22Rv1 (cell line): ENCODE data around the gene SORCS2.

Experiments
- CTCF ChIP-seq: fragments of 450-650 bp; IDR thresholded peaks from 2 replicates; pipeline ENCODE4 v1.5.1; 2017; ENCODE audit warnings: mild to moderate bottlenecking
- ZFX ChIP-seq: fragments of 450-650 bp; IDR thresholded peaks from 2 replicates; pipeline ENCODE4 v1.6.1; 2017; ENCODE audit warnings: antibody characterized with exemption, borderline replicate concordance

- no peak for TF ChIP-seq CTCF
- TF ChIP-seq ZFX, result no peak
Measured at GRCh38 chr4:7336732-7337131, 144.4 kb downstream of the SORCS2 start.
